GM12878 (cell line): ENCODE measurements around the gene INSIG2. TPM values are rescaled to one million over a fixed set of nuclear protein-coding genes. Genes with fewer than 3 reads are reported as not detected.

Experiments used
- ATF7 ChIP-seq: fragments of 450-650 bp; IDR thresholded peaks from 2 replicates; pipeline ENCODE4 v1.6.1; 2016; ENCODE audit warnings: low read depth, mild to moderate bottlenecking
- CBFB ChIP-seq: IDR thresholded peaks from 2 replicates; pipeline ENCODE4 v1.6.1; 2016; ENCODE audit warnings: antibody characterized with exemption, low read depth
- CEBPB ChIP-seq, 2 experiments: fragments of 150-350 bp in 1 of 2; IDR thresholded peaks; 2 replicates each; pipeline ENCODE4 v1.6.1; 2012 to 2014; ENCODE audit warnings: low read depth in 2 of 2, low read length in 2 of 2, borderline replicate concordance in 1 of 2, inconsistent platforms in 1 of 2
- CUX1 ChIP-seq: IDR thresholded peaks from 2 replicates; pipeline ENCODE4 v1.6.1; 2012; ENCODE audit warnings: improper control_type of control experiment, low read depth, low read length; ENCODE audit not compliant: insufficient replicate concordance
- DPF2 ChIP-seq: fragments of 450-650 bp; IDR thresholded peaks from 2 replicates; pipeline ENCODE4 v1.6.1; 2017; ENCODE audit warnings: mild to moderate bottlenecking
- ELK1 ChIP-seq: IDR thresholded peaks from 2 replicates; pipeline ENCODE4 v1.6.1; 2012; ENCODE audit warnings: low read depth, low read length, improper control_type of control experiment
- IKZF1 ChIP-seq: fragments of 450-650 bp; conservative IDR thresholded peaks from 2 replicates; pipeline ENCODE4 v1.6.1; 2017; ENCODE audit warnings: antibody characterized with exemption, mild to moderate bottlenecking
- IKZF2 ChIP-seq, 2 experiments: fragments of 450-650 bp; IDR thresholded peaks; 2 replicates each; pipeline ENCODE4 v1.6.1; 2017; ENCODE audit warnings: mild to moderate bottlenecking in 2 of 2, moderate library complexity in 2 of 2
- PKNOX1 ChIP-seq: fragments of 450-650 bp; IDR thresholded peaks from 2 replicates; pipeline ENCODE4 v1.6.1; 2016; ENCODE audit warnings: mild to moderate bottlenecking
- POLR2A ChIP-seq: IDR thresholded peaks from 2 replicates; pipeline ENCODE4 v1.6.1; 2011; ENCODE audit warnings: low read depth, mild to moderate bottlenecking, low read length
- RBBP5 ChIP-seq: fragments of 200-600 bp; sonication (generic); conservative IDR thresholded peaks from 2 replicates; pipeline ENCODE4 v1.6.1; 2016
- RELA ChIP-seq: fragments of 450-650 bp; IDR thresholded peaks from 2 replicates; pipeline ENCODE4 v1.8.0; 2014; ENCODE audit warnings: borderline replicate concordance; ENCODE audit not compliant: partially characterized antibody
- RUNX3 ChIP-seq: IDR thresholded peaks from 2 replicates; pipeline ENCODE4 v1.6.1; 2012; ENCODE audit warnings: low read length, inconsistent platforms
- SKIL ChIP-seq: fragments of 450-650 bp; IDR thresholded peaks from 2 replicates; pipeline ENCODE4 v1.6.1; 2017; ENCODE audit warnings: mild to moderate bottlenecking, low read depth, inconsistent platforms; ENCODE audit not compliant: poor library complexity, severe bottlenecking
- SPI1 ChIP-seq: IDR thresholded peaks from 2 replicates; pipeline ENCODE4 v1.6.1; 2011; ENCODE audit warnings: low read depth, mild to moderate bottlenecking, low read length, moderate library complexity, borderline replicate concordance; ENCODE audit not compliant: insufficient read depth
- STAT1 ChIP-seq: fragments of 450-650 bp; conservative IDR thresholded peaks from 2 replicates; pipeline ENCODE4 v1.6.1; 2014; ENCODE audit warnings: antibody characterized with exemption, mild to moderate bottlenecking
- WRNIP1 ChIP-seq: IDR thresholded peaks from 2 replicates; pipeline ENCODE4 v1.6.1; 2011; ENCODE audit warnings: low read depth, low read length, improper control_type of control experiment, borderline replicate concordance
- YY1 ChIP-seq: IDR thresholded peaks from 2 replicates; pipeline ENCODE4 v1.6.1; 2011; ENCODE audit warnings: low read depth, mild to moderate bottlenecking, low read length
- ZBTB40 ChIP-seq: fragments of 450-650 bp; IDR thresholded peaks from 2 replicates; pipeline ENCODE4 v1.6.1; 2016; ENCODE audit warnings: mild to moderate bottlenecking, moderate library complexity, borderline replicate concordance
- polyA plus RNA-seq, 11 experiments: library from polyadenylated mRNA; depleted of rRNA in 4 of 11; unstranded in 6 of 11; stranded (reverse) in 5 of 11; fragments of >200 nt; fragmentation: Nextera tagmentation in 4 of 11; fragmentation: Illumina TruSeq in 1 of 11; extraction: Ambion mirVana in 4 of 11; extraction: Trizol in 1 of 11; gene quantifications; 1 replicate in 1 of 11; 2 replicates in 10 of 11; pipeline versions ENCODE4 v1.2.1 to v1.2.3, GENCODE V29; 2011 to 2016; ENCODE audit warnings: inconsistent platforms in 2 of 11, missing spikeins in 2 of 11, low read depth in 1 of 11
- total RNA-seq, 4 experiments: library from RNA; depleted of rRNA in 3 of 4; stranded (reverse); fragments of >200 nt in 3 of 4; fragmentation: Illumina TruSeq in 1 of 4; extraction: Trizol in 1 of 4; gene quantifications; 2 replicates each; pipeline versions ENCODE4 v1.2.1 to v1.2.3, GENCODE V29; 2013 to 2021

Gene INSIG2
- total and polyA plus RNA-seq, 10 of the 15 experiments (the other 5 are each of a cell fraction or from before 2014, with no cell fraction given): 4.9 to 92.7 (median 12.0) TPM

- no peak for TF ChIP-seq CUX1
- TF ChIP-seq CEBPB (IDR thresholded peaks at IDR 0.05; ENCODE audit: borderline replicate concordance in 1 of 2, low read depth in 2 of 2, low read length in 2 of 2): no peak
- peak; percentile 82 for TF ChIP-seq ATF7
- no peak for TF ChIP-seq STAT1
- peak; percentile 75 for TF ChIP-seq RUNX3
- no peak for TF ChIP-seq ELK1
- TF ChIP-seq IKZF1: peak; percentile 87
- peak; percentile 7; the same call in 1 of the 2 replicates for TF ChIP-seq PKNOX1
- peak; percentile 87 for TF ChIP-seq SPI1
- no peak for TF ChIP-seq POLR2A
- TF ChIP-seq SKIL: peak; percentile 68
- TF ChIP-seq CBFB: no peak
- TF ChIP-seq DPF2: peak; percentile 95
- TF ChIP-seq ZBTB40: no peak
- TF ChIP-seq IKZF2 (IDR thresholded peaks at IDR 0.05): peak; percentile 84 to 87
- TF ChIP-seq RBBP5: no peak
- TF ChIP-seq RELA: no peak
- TF ChIP-seq YY1: no peak
- no peak for TF ChIP-seq WRNIP1
These were observed 38.5 kb upstream of the INSIG2 start (continued) for GRCh38 chr2:118049816-118050140.
